A673 (cell line): ENCODE results near the gene SCN4A. TPM values are rescaled to one million over a fixed set of nuclear protein-coding genes. Genes with fewer than 3 reads are reported as not detected.
"Not testable (repeated sequence)": the region's sequence is repeated elsewhere in the genome, so short reads cannot be mapped to it uniquely, and the experiment has no call there.

Experiments
- BruUV-seq: library from RNA; stranded (reverse); fragments of 400-500 nt; replicated peaks from 2 replicates; lab custom pipeline; 2021; lab: Mats Ljungman, UMichigan
- CTCF ChIA-PET: fragments of 300-600 bp; sonication (Branson Sonifier 250); formaldehyde crosslinking; loops from one replicate; lab custom pipeline; 2022; ENCODE audit warnings: antibody characterized with exemption; lab: Charles Lee
- POLR2A ChIA-PET: fragments of 300-600 bp; sonication (Branson Sonifier 250); formaldehyde crosslinking; loops from one replicate; lab custom pipeline; 2022; ENCODE audit warnings: antibody characterized with exemption; ENCODE audit not compliant: low non-redundant PET; lab: Charles Lee
- DNase-seq: peaks from one replicate; pipeline ENCODE4 v3.0.0-alpha.2; 2015; ENCODE audit warnings: low spot score
- H3K27ac ChIP-seq: fragments of 200-600 bp; sonication (generic); 2 replicates; pipeline ENCODE4 v1.5.1; 2016; ENCODE audit warnings: mixed run types, low read depth, mild to moderate bottlenecking, mixed read lengths, antibody characterized with exemption, low read length; ENCODE audit not compliant: poor library complexity, severe bottlenecking
- H3K27me3 ChIP-seq: fragments of 200-600 bp; sonication (generic); replicated peaks from 2 replicates; pipeline ENCODE4 v1.6.1; 2017; ENCODE audit warnings: mixed run types, low read depth, mild to moderate bottlenecking, mixed read lengths, antibody characterized with exemption, low read length; ENCODE audit not compliant: insufficient read depth, poor library complexity
- H3K36me3 ChIP-seq: fragments of 200-600 bp; sonication (generic); 2 replicates; pipeline ENCODE4 v1.6.1; 2016; ENCODE audit warnings: mixed run types, mild to moderate bottlenecking, mixed read lengths, antibody characterized with exemption, low read length; ENCODE audit not compliant: insufficient read depth, poor library complexity, severe bottlenecking
- H3K4me1 ChIP-seq: fragments of 200-600 bp; sonication (generic); 2 replicates; pipeline ENCODE4 v1.6.1; 2017; ENCODE audit warnings: mixed run types, mild to moderate bottlenecking, mixed read lengths, antibody characterized with exemption, low read length; ENCODE audit not compliant: insufficient read depth, poor library complexity, severe bottlenecking
- H3K4me3 ChIP-seq: fragments of 200-600 bp; sonication (generic); 2 replicates; pipeline ENCODE4 v1.5.1; 2016; ENCODE audit warnings: low read depth, mixed run types, mild to moderate bottlenecking, mixed read lengths, low read length; ENCODE audit not compliant: poor library complexity, severe bottlenecking
- H3K9me3 ChIP-seq: fragments of 200-600 bp; sonication (generic); 2 replicates; pipeline ENCODE4 v1.6.1; 2016; ENCODE audit warnings: mixed run types, low read depth, mild to moderate bottlenecking, mixed read lengths, antibody characterized with exemption, low read length; ENCODE audit not compliant: poor library complexity, severe bottlenecking
- intact Hi-C: fragments of 100-400 bp; cut with micrococcal nuclease; formaldehyde crosslinking; loops from one replicate; pipeline ENCODE4 v1.10.0; 2022; ENCODE audit not compliant: unreplicated experiment
- total RNA-seq: library from RNA; stranded (reverse); gene quantifications from 2 replicates; pipeline ENCODE4 v1.2.3, GENCODE V29; 2021
- TF ChIP-seq, protein P1 (sequence below): fragments of 300-800, 200-600 bp; sonication (generic); conservative IDR thresholded peaks from 2 replicates; pipeline ENCODE4 v1.5.1; 2017; ENCODE audit warnings: low read depth, mild to moderate bottlenecking, antibody characterized with exemption, low read length, moderate library complexity, mixed read lengths

Gene SCN4A
- total RNA-seq, 1 experiment from 2014 or later = 0.56 TPM

- H3K4me3 ChIP-seq, intact Hi-C loops, POLR2A ChIA-PET, BruUV-seq, H3K9me3 ChIP-seq, H3K27me3 ChIP-seq, H3K4me1 ChIP-seq, DNase-seq, H3K36me3 ChIP-seq, H3K27ac ChIP-seq: not testable (repeated sequence)
- TF ChIP-seq, protein P1, sequence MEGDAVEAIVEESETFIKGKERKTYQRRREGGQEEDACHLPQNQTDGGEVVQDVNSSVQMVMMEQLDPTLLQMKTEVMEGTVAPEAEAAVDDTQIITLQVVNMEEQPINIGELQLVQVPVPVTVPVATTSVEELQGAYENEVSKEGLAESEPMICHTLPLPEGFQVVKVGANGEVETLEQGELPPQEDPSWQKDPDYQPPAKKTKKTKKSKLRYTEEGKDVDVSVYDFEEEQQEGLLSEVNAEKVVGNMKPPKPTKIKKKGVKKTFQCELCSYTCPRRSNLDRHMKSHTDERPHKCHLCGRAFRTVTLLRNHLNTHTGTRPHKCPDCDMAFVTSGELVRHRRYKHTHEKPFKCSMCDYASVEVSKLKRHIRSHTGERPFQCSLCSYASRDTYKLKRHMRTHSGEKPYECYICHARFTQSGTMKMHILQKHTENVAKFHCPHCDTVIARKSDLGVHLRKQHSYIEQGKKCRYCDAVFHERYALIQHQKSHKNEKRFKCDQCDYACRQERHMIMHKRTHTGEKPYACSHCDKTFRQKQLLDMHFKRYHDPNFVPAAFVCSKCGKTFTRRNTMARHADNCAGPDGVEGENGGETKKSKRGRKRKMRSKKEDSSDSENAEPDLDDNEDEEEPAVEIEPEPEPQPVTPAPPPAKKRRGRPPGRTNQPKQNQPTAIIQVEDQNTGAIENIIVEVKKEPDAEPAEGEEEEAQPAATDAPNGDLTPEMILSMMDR = peak; percentile 40; the same call in 1 of the 2 replicates
- CTCF ChIA-PET = interaction anchor here (1.1 kb wide), 1 partner anchor 230 kb away, joined by 4 read pairs; no protein-coding TSS in a partner anchor
Measured at GRCh38 chr17:63903787-63904201, 68.9 kb downstream of the SCN4A start.

GRCh38 chr17:63901971-63902370, 70.7 kb downstream of the SCN4A start:
- POLR2A ChIA-PET, BruUV-seq, H3K36me3 ChIP-seq, H3K27me3 ChIP-seq, H3K27ac ChIP-seq, H3K9me3 ChIP-seq, intact Hi-C loops, H3K4me3 ChIP-seq, H3K4me1 ChIP-seq, DNase-seq: not testable (repeated sequence)
- CTCF ChIA-PET = interaction anchor here (0.6 to 0.9 kb wide), 3 partner anchors 36 to 1415 kb away, joined by 3 to 7 read pairs (median 4); no protein-coding TSS in a partner anchor

- H3K4me3 ChIP-seq, H3K27ac ChIP-seq, CTCF ChIA-PET, H3K4me1 ChIP-seq, BruUV-seq, DNase-seq, POLR2A ChIA-PET, H3K27me3 ChIP-seq, intact Hi-C loops, H3K36me3 ChIP-seq, H3K9me3 ChIP-seq: not testable (repeated sequence)
Measured at GRCh38 chr17:63898899-63899798, 73.6 kb downstream of the SCN4A start.

DNA sequence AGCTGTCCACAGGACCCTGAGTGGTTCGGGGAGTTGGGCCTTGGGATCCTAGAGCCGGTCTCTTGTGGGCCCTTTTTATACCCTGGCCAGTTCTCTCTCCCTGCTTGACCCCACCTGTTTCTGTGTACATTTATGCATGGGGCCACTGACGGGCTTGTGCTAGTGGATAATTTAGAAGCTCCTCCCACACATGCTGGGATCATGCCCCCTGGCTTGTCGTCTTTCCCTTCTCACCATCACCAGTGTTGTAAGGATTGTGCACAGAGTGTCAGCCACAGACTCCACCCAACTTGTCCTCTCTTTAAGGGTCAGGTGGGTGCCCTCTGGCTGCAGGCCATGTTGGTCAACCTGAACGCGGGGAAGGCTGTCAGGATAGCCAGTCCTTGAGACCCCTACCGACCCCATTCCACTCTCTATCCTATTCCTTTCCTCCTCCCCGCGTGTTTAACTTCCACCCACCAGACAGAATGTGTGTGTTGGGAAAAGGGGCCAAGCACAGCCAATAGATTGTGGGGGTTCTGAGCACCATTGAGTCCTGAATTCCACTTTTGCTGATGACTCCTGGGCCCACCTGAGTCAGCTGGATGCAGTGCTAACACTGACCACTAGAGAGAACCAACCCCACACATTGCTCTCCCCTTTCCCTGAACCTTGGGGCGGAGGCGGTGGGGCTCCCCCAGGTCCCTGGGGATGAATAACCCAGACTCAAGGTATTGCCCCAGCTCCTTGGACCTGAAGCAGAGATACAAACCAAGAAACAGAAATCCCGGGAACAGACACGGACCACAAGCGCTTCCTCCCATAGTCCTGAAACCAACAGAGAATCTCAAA, 76.0 kb downstream of the SCN4A start, which contains the start of gene CSH1:
CSH1 (minus strand) TSS at position 51 of the 831 bp plus-strand sequence. CDS start 63 bp downstream, outside the sequence.
- DNase-seq, H3K4me3 ChIP-seq, H3K27ac ChIP-seq, H3K27me3 ChIP-seq, intact Hi-C loops, H3K36me3 ChIP-seq, H3K9me3 ChIP-seq, BruUV-seq, CTCF ChIA-PET, H3K4me1 ChIP-seq, POLR2A ChIA-PET: not testable (repeated sequence)

- H3K27me3 ChIP-seq, H3K4me3 ChIP-seq, H3K27ac ChIP-seq, H3K9me3 ChIP-seq, H3K36me3 ChIP-seq, H3K4me1 ChIP-seq, intact Hi-C loops, BruUV-seq, POLR2A ChIA-PET, DNase-seq, CTCF ChIA-PET: not testable (repeated sequence)
Measured at GRCh38 chr17:63894821-63895220, 77.9 kb downstream of the SCN4A start.

DNA sequence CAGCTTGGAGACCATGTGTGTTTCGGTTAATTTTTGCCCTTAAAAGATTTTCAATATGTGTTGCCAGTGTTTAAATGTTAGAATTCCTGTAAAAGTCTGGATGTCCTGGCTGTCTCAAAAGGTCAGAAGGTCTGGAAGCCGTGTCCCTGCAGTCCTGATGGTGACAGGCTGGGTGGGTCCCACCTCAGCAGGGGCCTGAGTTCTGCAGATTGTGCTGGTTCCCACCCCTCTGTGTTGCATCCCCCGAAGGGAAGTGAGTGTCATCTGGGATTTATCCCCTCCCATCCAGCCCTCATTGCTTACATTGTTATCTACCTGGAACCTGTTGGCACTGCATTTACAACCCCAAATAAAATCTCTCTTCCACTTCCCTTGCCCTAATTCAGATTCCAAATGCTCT, 78.7 kb downstream of the SCN4A start:
- POLR2A ChIA-PET, H3K36me3 ChIP-seq, H3K4me1 ChIP-seq, DNase-seq, BruUV-seq, H3K9me3 ChIP-seq, CTCF ChIA-PET, intact Hi-C loops, H3K27me3 ChIP-seq, H3K27ac ChIP-seq, H3K4me3 ChIP-seq: not testable (repeated sequence)
